ENCODE data around the gene ARHGAP27.

The ARHGAP27 gene

GRCh38 chr17:45405250-45406086, 27.2 kb downstream of the ARHGAP27 start:
- DNase-seq = no peak

GRCh38 chr17:45404870-45405249, 27.8 kb downstream of the ARHGAP27 start:
- no peak for DNase-seq

- no peak for DNase-seq
These were observed 28.7 kb downstream of the ARHGAP27 start for GRCh38 chr17:45403906-45404490.

GRCh38 chr17:45402916-45403315, 29.8 kb downstream of the ARHGAP27 start:
- DNase-seq = no peak

- no peak for DNase-seq
These were observed 33.9 kb downstream of the ARHGAP27 start for GRCh38 chr17:45398800-45399199.

- no peak for DNase-seq
These were observed 34.9 kb downstream of the ARHGAP27 start for GRCh38 chr17:45397796-45398195.

- DNase-seq = no peak
These were observed 36.0 kb downstream of the ARHGAP27 start for GRCh38 chr17:45396496-45397205.

- DNase-seq = no peak
These were observed 36.9 kb downstream of the ARHGAP27 start for GRCh38 chr17:45395569-45396415.

- DNase-seq = peak; percentile 53
These were observed 37.6 kb downstream of the ARHGAP27 start for GRCh38 chr17:45394913-45395568.

GRCh38 chr17:45394564-45394912, 38.1 kb downstream of the ARHGAP27 start:
- no peak for DNase-seq

GRCh38 chr17:45394091-45394490, 38.6 kb downstream of the ARHGAP27 start:
- no peak for DNase-seq

- DNase-seq = no peak
These were observed 39.3 kb downstream of the ARHGAP27 start for GRCh38 chr17:45393411-45393810.

- no peak for DNase-seq
These were observed 40.8 kb downstream of the ARHGAP27 start for GRCh38 chr17:45391918-45392317.

- no peak for DNase-seq
These were observed 41.4 kb downstream of the ARHGAP27 start for GRCh38 chr17:45391291-45391690.

- no peak for DNase-seq
These were observed 43.3 kb downstream of the ARHGAP27 start for GRCh38 chr17:45389354-45389753.

- no peak for DNase-seq
These were observed 43.9 kb downstream of the ARHGAP27 start for GRCh38 chr17:45388604-45389325.

- no peak for DNase-seq
These were observed 44.9 kb downstream of the ARHGAP27 start for GRCh38 chr17:45387739-45388138.

- no peak for DNase-seq
These were observed 46.5 kb downstream of the ARHGAP27 start for GRCh38 chr17:45386178-45386577.

- peak; percentile 87 for DNase-seq
These were observed 47.2 kb downstream of the ARHGAP27 start for GRCh38 chr17:45385331-45385997.

GRCh38 chr17:45384789-45385262, 47.8 kb downstream of the ARHGAP27 start:
- no peak for DNase-seq

Measured in CD4-positive, alpha-beta T cell treated with Interleukin-17A for 1 hour (primary cell).